ENCODE results near the gene MYO1D.

DNA sequence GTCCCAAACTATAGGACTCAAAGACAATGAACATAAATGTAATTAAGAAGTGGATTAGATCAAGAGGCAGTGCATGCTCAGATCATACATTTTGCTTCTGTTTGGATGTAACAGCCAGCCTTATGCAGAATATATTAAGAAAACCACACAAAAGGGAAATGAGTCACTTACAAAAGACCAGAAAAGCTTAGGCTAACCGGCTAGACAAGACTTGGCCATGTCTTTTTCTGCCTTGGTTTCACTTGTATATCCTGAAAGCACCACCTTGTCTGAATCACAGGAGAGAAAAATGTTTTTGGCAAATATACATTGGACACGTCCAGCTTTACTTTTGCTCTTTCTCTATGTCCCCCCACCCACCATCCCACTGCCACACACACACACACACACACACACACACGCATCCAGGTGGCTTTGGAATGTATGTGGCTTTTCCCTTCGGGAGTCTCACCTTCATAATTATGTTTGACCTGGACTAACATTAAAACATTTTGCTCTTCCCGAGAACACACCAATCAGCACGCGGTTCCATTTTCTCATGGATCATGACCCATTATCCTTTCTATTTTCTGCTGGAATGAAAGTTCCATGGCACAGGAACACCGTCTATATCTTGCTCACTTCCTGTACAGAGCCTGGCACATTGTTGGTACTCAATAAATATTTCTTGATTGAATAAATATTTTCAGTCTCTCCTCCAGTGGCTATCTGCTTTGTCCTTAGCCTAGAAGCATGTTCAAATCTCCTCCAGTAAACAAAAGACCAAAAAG, 325.6 kb downstream of the MYO1D start:
- TF ChIP-seq, protein P1, sequence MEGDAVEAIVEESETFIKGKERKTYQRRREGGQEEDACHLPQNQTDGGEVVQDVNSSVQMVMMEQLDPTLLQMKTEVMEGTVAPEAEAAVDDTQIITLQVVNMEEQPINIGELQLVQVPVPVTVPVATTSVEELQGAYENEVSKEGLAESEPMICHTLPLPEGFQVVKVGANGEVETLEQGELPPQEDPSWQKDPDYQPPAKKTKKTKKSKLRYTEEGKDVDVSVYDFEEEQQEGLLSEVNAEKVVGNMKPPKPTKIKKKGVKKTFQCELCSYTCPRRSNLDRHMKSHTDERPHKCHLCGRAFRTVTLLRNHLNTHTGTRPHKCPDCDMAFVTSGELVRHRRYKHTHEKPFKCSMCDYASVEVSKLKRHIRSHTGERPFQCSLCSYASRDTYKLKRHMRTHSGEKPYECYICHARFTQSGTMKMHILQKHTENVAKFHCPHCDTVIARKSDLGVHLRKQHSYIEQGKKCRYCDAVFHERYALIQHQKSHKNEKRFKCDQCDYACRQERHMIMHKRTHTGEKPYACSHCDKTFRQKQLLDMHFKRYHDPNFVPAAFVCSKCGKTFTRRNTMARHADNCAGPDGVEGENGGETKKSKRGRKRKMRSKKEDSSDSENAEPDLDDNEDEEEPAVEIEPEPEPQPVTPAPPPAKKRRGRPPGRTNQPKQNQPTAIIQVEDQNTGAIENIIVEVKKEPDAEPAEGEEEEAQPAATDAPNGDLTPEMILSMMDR (IDR thresholded peaks at IDR 0.05) = no peak
- TF ChIP-seq, protein P2, sequence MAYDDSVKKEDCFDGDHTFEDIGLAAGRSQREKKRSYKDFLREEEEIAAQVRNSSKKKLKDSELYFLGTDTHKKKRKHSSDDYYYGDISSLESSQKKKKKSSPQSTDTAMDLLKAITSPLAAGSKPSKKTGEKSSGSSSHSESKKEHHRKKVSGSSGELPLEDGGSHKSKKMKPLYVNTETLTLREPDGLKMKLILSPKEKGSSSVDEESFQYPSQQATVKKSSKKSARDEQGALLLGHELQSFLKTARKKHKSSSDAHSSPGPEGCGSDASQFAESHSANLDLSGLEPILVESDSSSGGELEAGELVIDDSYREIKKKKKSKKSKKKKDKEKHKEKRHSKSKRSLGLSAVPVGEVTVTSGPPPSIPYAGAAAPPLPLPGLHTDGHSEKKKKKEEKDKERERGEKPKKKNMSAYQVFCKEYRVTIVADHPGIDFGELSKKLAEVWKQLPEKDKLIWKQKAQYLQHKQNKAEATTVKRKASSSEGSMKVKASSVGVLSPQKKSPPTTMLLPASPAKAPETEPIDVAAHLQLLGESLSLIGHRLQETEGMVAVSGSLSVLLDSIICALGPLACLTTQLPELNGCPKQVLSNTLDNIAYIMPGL (CRISPR knock-in tag; IDR thresholded peaks at IDR 0.05) = no peak
